GM21423 (cell line): ENCODE measurements around the gene TBC1D5.
A peak's percentile ranks its signal among the peaks of the same experiment; 100 is the strongest.
"Not testable (repeated sequence)": the region's sequence is repeated elsewhere in the genome, so short reads cannot be mapped to it uniquely, and the experiment has no call there.

Experiments used
- ATAC-seq: cut with Tn5 transposase; IDR thresholded peaks from one replicate; pipeline ENCODE4 v1.9.1; 2021; ENCODE audit warnings: mild to moderate bottlenecking, moderate library complexity; ENCODE audit not compliant: unreplicated experiment

TBC1D5 gene

GRCh38 chr3:17423786-17424536 is 318.5 kb downstream of the TBC1D5 start:
- no peak for ATAC-seq

GRCh38 chr3:17422636-17423035 is 319.8 kb downstream of the TBC1D5 start:
- no peak for ATAC-seq

- ATAC-seq = no peak
Measured at GRCh38 chr3:17420668-17421067, 321.8 kb downstream of the TBC1D5 start.

GRCh38 chr3:17412950-17413530 is 329.4 kb downstream of the TBC1D5 start:
- ATAC-seq = peak; percentile 77

- no peak for ATAC-seq
Measured at GRCh38 chr3:17411157-17411877, 331.1 kb downstream of the TBC1D5 start.

GRCh38 chr3:17407576-17407975 is 334.9 kb downstream of the TBC1D5 start:
- no peak for ATAC-seq

GRCh38 chr3:17404548-17404947 is 337.9 kb downstream of the TBC1D5 start:
- ATAC-seq = no peak

- no peak for ATAC-seq
Measured at GRCh38 chr3:17402442-17402841, 340.0 kb downstream of the TBC1D5 start.

- no peak for ATAC-seq
Measured at GRCh38 chr3:17401912-17402311, 340.5 kb downstream of the TBC1D5 start.

- ATAC-seq = peak; percentile 41
Measured at GRCh38 chr3:17399586-17399985, 342.8 kb downstream of the TBC1D5 start.

- peak; percentile 98 for ATAC-seq
Measured at GRCh38 chr3:17398959-17399551, 343.4 kb downstream of the TBC1D5 start.

- ATAC-seq = no peak
Measured at GRCh38 chr3:17396036-17396435, 346.4 kb downstream of the TBC1D5 start.

- no peak for ATAC-seq
Measured at GRCh38 chr3:17394541-17395155, 347.8 kb downstream of the TBC1D5 start.

- ATAC-seq = not testable (repeated sequence)
Measured at GRCh38 chr3:17392516-17392915, 349.9 kb downstream of the TBC1D5 start.

- no peak for ATAC-seq
Measured at GRCh38 chr3:17390785-17391184, 351.6 kb downstream of the TBC1D5 start.

GRCh38 chr3:17387108-17387507 is 355.3 kb downstream of the TBC1D5 start:
- ATAC-seq = no peak

GRCh38 chr3:17386432-17386831 is 356.0 kb downstream of the TBC1D5 start:
- no peak for ATAC-seq

GRCh38 chr3:17384567-17385296 is 357.7 kb downstream of the TBC1D5 start:
- no peak for ATAC-seq

GRCh38 chr3:17373304-17373703 is 369.1 kb downstream of the TBC1D5 start:
- no peak for ATAC-seq
